HG02884 (cell line): ENCODE data around the gene TMEM60.
"Not testable (repeated sequence)": the region's sequence is repeated elsewhere in the genome, so short reads cannot be mapped to it uniquely, and the experiment has no call there.

Experiments used
- ATAC-seq: cut with Tn5 transposase; IDR thresholded peaks from one replicate; pipeline ENCODE4 v1.9.1; 2021; ENCODE audit warnings: mild to moderate bottlenecking, moderate library complexity; ENCODE audit not compliant: unreplicated experiment

TMEM60 gene

GRCh38 chr7:77812290-77812685, 14.1 kb upstream of the TMEM60 start:
- ATAC-seq = no peak

- ATAC-seq = no peak
Measured at GRCh38 chr7:77811516-77812289, 13.5 kb upstream of the TMEM60 start.

- no peak for ATAC-seq
Measured at GRCh38 chr7:77808517-77808916, 10.3 kb upstream of the TMEM60 start.

GRCh38 chr7:77806425-77806824, 8.2 kb upstream of the TMEM60 start:
- no peak for ATAC-seq

GRCh38 chr7:77802557-77803405, 4.5 kb upstream of the TMEM60 start:
- ATAC-seq = no peak

- ATAC-seq = no peak
Measured at GRCh38 chr7:77800730-77801129, 2.5 kb upstream of the TMEM60 start.

GRCh38 chr7:77800158-77800557, 1.9 kb upstream of the TMEM60 start:
- ATAC-seq = peak; percentile 16

- no peak for ATAC-seq
Measured at GRCh38 chr7:77799078-77799964, 1.1 kb upstream of the TMEM60 start.

- ATAC-seq = peak; percentile 19
Measured at GRCh38 chr7:77797734-77798393, 370 bp downstream of the TMEM60 start.

GRCh38 chr7:77796960-77797359, 1.3 kb downstream of the TMEM60 start:
- no peak for ATAC-seq

- no peak for ATAC-seq
Measured at GRCh38 chr7:77796109-77796508, 2.1 kb downstream of the TMEM60 start.

GRCh38 chr7:77794000-77794399, 4.2 kb downstream of the TMEM60 start:
- ATAC-seq = no peak

GRCh38 chr7:77791956-77792355, 6.3 kb downstream of the TMEM60 start:
- ATAC-seq = no peak

GRCh38 chr7:77791336-77791735, 6.9 kb downstream of the TMEM60 start:
- no peak for ATAC-seq

GRCh38 chr7:77788327-77788902, 9.8 kb downstream of the TMEM60 start:
- no peak for ATAC-seq

GRCh38 chr7:77786741-77787140, 11.5 kb downstream of the TMEM60 start:
- no peak for ATAC-seq

GRCh38 chr7:77786018-77786417, 12.2 kb downstream of the TMEM60 start:
- ATAC-seq = no peak

- not testable (repeated sequence) for ATAC-seq
Measured at GRCh38 chr7:77784426-77784825, 13.8 kb downstream of the TMEM60 start.

GRCh38 chr7:77783545-77783944, 14.7 kb downstream of the TMEM60 start:
- ATAC-seq = no peak

GRCh38 chr7:77783111-77783510, 15.1 kb downstream of the TMEM60 start:
- ATAC-seq = no peak
